ENCODE results near the gene MKNK2. TPM values are rescaled to one million over a fixed set of nuclear protein-coding genes. Genes with fewer than 3 reads are reported as not detected.

The MKNK2 gene
- total and polyA plus RNA-seq, 4 donors = 22.2 to 66.0 (median 57.8) TPM

GRCh38 chr19:2080336-2080988, 29.4 kb upstream of the MKNK2 start:
- peaks cover 2% of the 10 kb centered on the region for H3K4me1 ChIP-seq (ENCODE audit: control insufficient read depth, insufficient read depth, low read length)
- no peak overlapping the region for H3K27ac ChIP-seq (ENCODE audit: low read depth, low read length)
- 94% methylated on average over 19 of the region's 23 CpGs for WGBS (ENCODE audit: insufficient coverage)
- peaks cover 97% of the 10 kb centered on the region for H3K36me3 ChIP-seq (ENCODE audit: control insufficient read depth, insufficient read depth, low read length)
- DNase-seq (ENCODE audit: low read depth in 4 of 6, low spot score in 6 of 6) = no peak
- no peaks in the 10 kb centered on the region for H3K27me3 ChIP-seq (ENCODE audit: control insufficient read depth, insufficient read depth, low read length)
- H3K9me3 ChIP-seq (ENCODE audit: control insufficient read depth, insufficient read depth, low read length) = no peaks in the 10 kb centered on the region
- H3K4me3 ChIP-seq (ENCODE audit: low read depth, low read length) = no peak overlapping the region

- no peaks in the 10 kb centered on the region for H3K27me3 ChIP-seq (ENCODE audit: control insufficient read depth, insufficient read depth, low read length)
- no peaks in the 10 kb centered on the region for H3K4me1 ChIP-seq (ENCODE audit: control insufficient read depth, insufficient read depth, low read length)
- H3K27ac ChIP-seq (ENCODE audit: low read depth, low read length) = no peak overlapping the region
- H3K4me3 ChIP-seq (ENCODE audit: low read depth, low read length) = no peak overlapping the region
- peaks cover 97% of the 10 kb centered on the region for H3K36me3 ChIP-seq (ENCODE audit: control insufficient read depth, insufficient read depth, low read length)
- no peak for DNase-seq (ENCODE audit: low read depth in 4 of 6, low spot score in 6 of 6)
- H3K9me3 ChIP-seq (ENCODE audit: control insufficient read depth, insufficient read depth, low read length) = no peaks in the 10 kb centered on the region
- 92% methylated on average over 21 of the region's 23 CpGs for WGBS (ENCODE audit: insufficient coverage)
Measured at GRCh38 chr19:2079865-2080301, 28.8 kb upstream of the MKNK2 start.

- Histone ChIP-seq H3K4me3 (ENCODE audit: low read depth, low read length) (no peak overlapping the region), H3K27ac (ENCODE audit: low read depth, low read length) (no peak overlapping the region), H3K9me3 (ENCODE audit: control insufficient read depth, insufficient read depth, low read length) (no peaks in the 10 kb centered on the region), H3K36me3 (ENCODE audit: control insufficient read depth, insufficient read depth, low read length) (peaks cover 96% of the 10 kb centered on the region), H3K4me1 (ENCODE audit: control insufficient read depth, insufficient read depth, low read length) (no peaks in the 10 kb centered on the region), H3K27me3 (ENCODE audit: control insufficient read depth, insufficient read depth, low read length) (no peaks in the 10 kb centered on the region)
- DNase-seq (ENCODE audit: low read depth in 4 of 6, low spot score in 6 of 6) = no peak
- WGBS (ENCODE audit: insufficient coverage) = 95% methylated on average over 32 of the region's 32 CpGs
Measured at GRCh38 chr19:2079076-2079864, 28.2 kb upstream of the MKNK2 start.

GRCh38 chr19:2077833-2078619, 27.0 kb upstream of the MKNK2 start:
- Histone ChIP-seq H3K27ac (ENCODE audit: low read depth, low read length) (no peak overlapping the region), H3K27me3 (ENCODE audit: control insufficient read depth, insufficient read depth, low read length) (no peaks in the 10 kb centered on the region), H3K4me1 (ENCODE audit: control insufficient read depth, insufficient read depth, low read length) (no peaks in the 10 kb centered on the region), H3K4me3 (ENCODE audit: low read depth, low read length) (no peak overlapping the region), H3K9me3 (ENCODE audit: control insufficient read depth, insufficient read depth, low read length) (no peaks in the 10 kb centered on the region), H3K36me3 (ENCODE audit: control insufficient read depth, insufficient read depth, low read length) (peaks cover 92% of the 10 kb centered on the region)
- no peak for DNase-seq (ENCODE audit: low read depth in 4 of 6, low spot score in 6 of 6)
- WGBS (ENCODE audit: insufficient coverage) = 97% methylated on average over 41 of the region's 44 CpGs

GRCh38 chr19:2077398-2077797, 26.4 kb upstream of the MKNK2 start:
- Histone ChIP-seq H3K4me1 (ENCODE audit: control insufficient read depth, insufficient read depth, low read length) (no peaks in the 10 kb centered on the region), H3K27ac (ENCODE audit: low read depth, low read length) (no peak overlapping the region), H3K4me3 (ENCODE audit: low read depth, low read length) (no peak overlapping the region), H3K27me3 (ENCODE audit: control insufficient read depth, insufficient read depth, low read length) (no peaks in the 10 kb centered on the region), H3K36me3 (ENCODE audit: control insufficient read depth, insufficient read depth, low read length) (peaks cover 92% of the 10 kb centered on the region), H3K9me3 (ENCODE audit: control insufficient read depth, insufficient read depth, low read length) (no peaks in the 10 kb centered on the region)
- no peak for DNase-seq (ENCODE audit: low read depth in 4 of 6, low spot score in 6 of 6)
- 96% methylated on average over 7 of the region's 7 CpGs for WGBS (ENCODE audit: insufficient coverage)

- no peak for DNase-seq (ENCODE audit: low read depth in 4 of 6, low spot score in 6 of 6)
- Histone ChIP-seq H3K4me3 (ENCODE audit: low read depth, low read length) (no peak overlapping the region), H3K27me3 (ENCODE audit: control insufficient read depth, insufficient read depth, low read length) (no peaks in the 10 kb centered on the region), H3K9me3 (ENCODE audit: control insufficient read depth, insufficient read depth, low read length) (no peaks in the 10 kb centered on the region), H3K27ac (ENCODE audit: low read depth, low read length) (no peak overlapping the region), H3K36me3 (ENCODE audit: control insufficient read depth, insufficient read depth, low read length) (peaks cover 92% of the 10 kb centered on the region), H3K4me1 (ENCODE audit: control insufficient read depth, insufficient read depth, low read length) (no peaks in the 10 kb centered on the region)
- 95% methylated on average over 32 of the region's 32 CpGs for WGBS (ENCODE audit: insufficient coverage)
Measured at GRCh38 chr19:2076526-2076944, 25.5 kb upstream of the MKNK2 start.

GRCh38 chr19:2072757-2073551, 21.9 kb upstream of the MKNK2 start:
- Histone ChIP-seq H3K36me3 (ENCODE audit: control insufficient read depth, insufficient read depth, low read length) (peaks cover 69% of the 10 kb centered on the region), H3K27ac (ENCODE audit: low read depth, low read length) (no peak overlapping the region), H3K4me1 (ENCODE audit: control insufficient read depth, insufficient read depth, low read length) (peaks cover 8% of the 10 kb centered on the region), H3K27me3 (ENCODE audit: control insufficient read depth, insufficient read depth, low read length) (no peaks in the 10 kb centered on the region), H3K9me3 (ENCODE audit: control insufficient read depth, insufficient read depth, low read length) (no peaks in the 10 kb centered on the region), H3K4me3 (ENCODE audit: low read depth, low read length) (no peak overlapping the region)
- DNase-seq (ENCODE audit: low read depth in 4 of 6, low spot score in 6 of 6) = no peak
- WGBS (ENCODE audit: insufficient coverage) = 94% methylated on average over 32 of the region's 32 CpGs

- 86% methylated on average over 17 of the region's 19 CpGs for WGBS (ENCODE audit: insufficient coverage)
- no peak overlapping the region for H3K4me3 ChIP-seq (ENCODE audit: low read depth, low read length)
- peaks cover 8% of the 10 kb centered on the region for H3K4me1 ChIP-seq (ENCODE audit: control insufficient read depth, insufficient read depth, low read length)
- no peaks in the 10 kb centered on the region for H3K27me3 ChIP-seq (ENCODE audit: control insufficient read depth, insufficient read depth, low read length)
- no peaks in the 10 kb centered on the region for H3K9me3 ChIP-seq (ENCODE audit: control insufficient read depth, insufficient read depth, low read length)
- H3K27ac ChIP-seq (ENCODE audit: low read depth, low read length) = no peak overlapping the region
- DNase-seq (ENCODE audit: low read depth in 4 of 6, low spot score in 6 of 6) = no peak
- peaks cover 50% of the 10 kb centered on the region for H3K36me3 ChIP-seq (ENCODE audit: control insufficient read depth, insufficient read depth, low read length)
Measured at GRCh38 chr19:2070986-2071673, 20.1 kb upstream of the MKNK2 start.

GRCh38 chr19:2070436-2070827, 19.4 kb upstream of the MKNK2 start:
- Histone ChIP-seq H3K36me3 (ENCODE audit: control insufficient read depth, insufficient read depth, low read length) (peaks cover 43% of the 10 kb centered on the region), H3K4me1 (ENCODE audit: control insufficient read depth, insufficient read depth, low read length) (peaks cover 8% of the 10 kb centered on the region), H3K4me3 (ENCODE audit: low read depth, low read length) (no peak overlapping the region), H3K9me3 (ENCODE audit: control insufficient read depth, insufficient read depth, low read length) (no peaks in the 10 kb centered on the region), H3K27me3 (ENCODE audit: control insufficient read depth, insufficient read depth, low read length) (no peaks in the 10 kb centered on the region), H3K27ac (ENCODE audit: low read depth, low read length) (no peak overlapping the region)
- no peak for DNase-seq (ENCODE audit: low read depth in 4 of 6, low spot score in 6 of 6)
- WGBS (ENCODE audit: insufficient coverage) = 89% methylated on average over 5 of the region's 10 CpGs
